NB4 (cell line): ENCODE measurements around the gene GABBR2.

Source experiments
- DNase-seq: peaks from one replicate; pipeline ENCODE4 v3.0.0; 2010; ENCODE audit warnings: low read depth
- H3K4me3 ChIP-seq: one replicate; pipeline ENCODE4 v1.5.1; 2011; ENCODE audit warnings: mild to moderate bottlenecking, low read depth, low read length, moderate library complexity
- CTCF ChIP-seq: IDR thresholded peaks from one replicate; pipeline ENCODE4 v1.5.1; 2012; ENCODE audit warnings: low read depth, low read length
- MAX ChIP-seq: IDR thresholded peaks from 2 replicates; pipeline ENCODE4 v1.6.1; 2011; ENCODE audit warnings: low read depth, low read length
- MYC ChIP-seq: IDR thresholded peaks from 2 replicates; pipeline ENCODE4 v1.6.1; 2011; ENCODE audit warnings: low read depth, low read length
- POLR2A ChIP-seq: IDR thresholded peaks from 2 replicates; pipeline ENCODE4 v1.6.1; 2011; ENCODE audit warnings: mild to moderate bottlenecking; ENCODE audit not compliant: insufficient read length; ENCODE audit errors: extremely low read depth

Gene GABBR2

GRCh38 chr9:98333703-98334582 is 374.8 kb downstream of the GABBR2 start:
- DNase-seq = no peak
- no peak for TF ChIP-seq MAX
- no peak for TF ChIP-seq POLR2A
- no peak for TF ChIP-seq MYC
- TF ChIP-seq CTCF = no peak
- H3K4me3 ChIP-seq = no peak overlapping the region

GRCh38 chr9:98332405-98332831 is 376.3 kb downstream of the GABBR2 start:
- TF ChIP-seq MYC (no peak), MAX (no peak), CTCF (no peak), POLR2A (no peak)
- no peak for DNase-seq
- H3K4me3 ChIP-seq = no peak overlapping the region

- no peak overlapping the region for H3K4me3 ChIP-seq
These were observed 377.0 kb downstream of the GABBR2 start for GRCh38 chr9:98331536-98332259.

GRCh38 chr9:98330831-98331230 is 377.9 kb downstream of the GABBR2 start:
- H3K4me3 ChIP-seq = no peak overlapping the region
- no peak for DNase-seq
- TF ChIP-seq MAX (no peak), POLR2A (no peak), MYC (no peak), CTCF (no peak)

More at GRCh38 chr9:98331536-98332259, 377.0 kb downstream of the GABBR2 start:
- no peak for DNase-seq
- TF ChIP-seq POLR2A (no peak), CTCF (no peak), MAX (no peak), MYC (no peak)

GRCh38 chr9:98329904-98330303 is 378.8 kb downstream of the GABBR2 start:
- TF ChIP-seq CTCF (no peak), MYC (no peak), MAX (no peak), POLR2A (no peak)
- DNase-seq = no peak
- no peak overlapping the region for H3K4me3 ChIP-seq
